NCI-H2029 treated with DMSO at 0.1 percent for 48 hours (cell line): ENCODE measurements around the gene GPR146.
"Not testable (repeated sequence)": the region's sequence is repeated elsewhere in the genome, so short reads cannot be mapped to it uniquely, and the experiment has no call there.

ENCODE experiments used
- DNase-seq: peaks from one replicate; lab custom pipeline; 2025; lab: John Stamatoyannopoulos, UW

GPR146 gene, protein sequence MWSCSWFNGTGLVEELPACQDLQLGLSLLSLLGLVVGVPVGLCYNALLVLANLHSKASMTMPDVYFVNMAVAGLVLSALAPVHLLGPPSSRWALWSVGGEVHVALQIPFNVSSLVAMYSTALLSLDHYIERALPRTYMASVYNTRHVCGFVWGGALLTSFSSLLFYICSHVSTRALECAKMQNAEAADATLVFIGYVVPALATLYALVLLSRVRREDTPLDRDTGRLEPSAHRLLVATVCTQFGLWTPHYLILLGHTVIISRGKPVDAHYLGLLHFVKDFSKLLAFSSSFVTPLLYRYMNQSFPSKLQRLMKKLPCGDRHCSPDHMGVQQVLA

GRCh38 chr7:1044189-1045068 lies at the start of gene GPR146:
GPR146 (plus strand) TSS chr7:1044546; CDS start chr7:1057516, 12,970 bp downstream.
- peak; percentile 56 for DNase-seq

DNA sequence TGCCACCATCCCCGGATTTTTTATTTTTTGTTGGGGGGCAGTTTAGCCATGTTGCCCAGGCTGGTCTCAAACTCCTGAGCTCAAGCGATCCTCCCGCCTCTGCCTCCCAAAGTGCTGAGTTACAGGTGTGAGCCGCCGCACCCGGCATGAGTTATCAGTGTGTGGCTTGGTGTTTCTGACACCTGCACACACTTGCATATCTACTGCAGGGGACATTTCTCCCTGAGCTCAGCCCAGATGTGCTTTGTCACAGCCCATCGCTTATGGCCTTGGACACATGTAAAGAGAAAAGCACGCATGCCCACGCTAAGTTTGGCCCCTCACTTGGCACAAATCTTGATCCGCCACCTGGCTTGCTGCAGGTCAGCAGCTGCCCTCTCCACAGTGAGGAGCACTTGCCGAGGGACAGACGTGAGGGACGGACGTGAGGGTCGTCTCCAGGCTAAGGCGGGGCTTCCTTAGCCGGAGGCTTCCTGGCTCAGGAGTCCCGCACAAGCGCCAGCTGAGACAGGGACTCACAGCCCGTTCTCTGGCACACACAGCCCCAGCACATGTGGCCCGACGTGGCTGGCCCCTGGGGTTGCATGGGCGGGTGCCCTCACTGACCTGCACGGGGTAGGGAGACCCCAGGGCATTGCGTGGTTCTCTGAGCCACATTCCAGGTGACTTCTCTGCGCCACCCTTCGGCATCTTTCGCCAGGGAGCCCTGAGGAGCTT lies 49.6 kb upstream of the GPR146 start:
- DNase-seq = no peak

- DNase-seq = no peak
Measured at GRCh38 chr7:995571-995970, 48.8 kb upstream of the GPR146 start.

- no peak for DNase-seq
Measured at GRCh38 chr7:996079-996872, 48.1 kb upstream of the GPR146 start.

GRCh38 chr7:997404-998395 lies 46.6 kb upstream of the GPR146 start:
- no peak for DNase-seq

GRCh38 chr7:999149-999879 lies 45.0 kb upstream of the GPR146 start:
- DNase-seq = no peak

DNA sequence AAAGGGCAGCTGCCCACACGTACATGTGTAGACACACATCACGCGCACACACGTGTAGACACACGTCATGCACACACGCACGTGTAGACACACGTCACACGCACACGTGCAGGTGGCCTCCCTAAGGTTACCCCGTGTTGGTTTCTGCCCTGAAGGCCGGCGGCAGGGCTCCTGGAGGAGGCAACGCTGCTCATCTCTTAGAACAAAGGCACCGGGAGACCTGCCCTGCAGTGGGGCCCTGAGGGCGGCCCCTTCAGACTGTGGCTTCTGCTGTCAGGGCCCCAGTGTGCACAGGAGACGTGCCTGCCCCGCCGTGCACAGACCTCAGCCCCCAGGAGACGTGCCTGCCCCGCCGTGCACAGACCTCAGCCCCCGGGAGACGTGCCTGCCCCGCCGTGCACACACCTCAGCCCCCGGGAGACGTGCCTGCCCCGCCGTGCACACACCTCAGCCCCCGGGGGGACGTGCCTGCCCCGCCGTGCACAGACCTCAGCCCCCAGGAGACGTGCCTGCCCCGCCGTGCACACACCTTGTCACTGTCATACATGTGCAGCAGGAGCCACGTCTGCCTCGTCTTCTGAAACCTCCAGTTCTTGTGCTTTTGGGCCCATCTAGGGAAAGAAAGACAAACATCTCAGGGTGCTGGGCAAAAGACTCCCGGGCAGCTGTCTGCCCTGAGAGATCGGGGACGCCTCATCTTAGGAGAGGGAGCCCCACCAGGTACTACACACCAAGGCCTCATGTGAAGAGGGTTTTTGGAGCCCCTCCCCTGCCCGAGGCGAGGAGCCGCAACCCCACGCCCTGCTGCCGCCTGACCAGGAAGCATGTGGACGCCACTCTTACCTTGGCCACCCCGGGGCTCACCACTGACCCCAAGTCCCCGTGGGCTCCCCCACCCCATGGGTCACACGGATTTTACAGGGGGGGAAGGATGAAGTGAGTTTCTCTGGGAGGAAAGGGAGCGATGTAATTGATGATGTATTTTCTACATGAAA lies 44.1 kb upstream of the GPR146 start:
- DNase-seq = no peak

GRCh38 chr7:1001069-1001770 lies 43.1 kb upstream of the GPR146 start:
- DNase-seq = not testable (repeated sequence)

DNA sequence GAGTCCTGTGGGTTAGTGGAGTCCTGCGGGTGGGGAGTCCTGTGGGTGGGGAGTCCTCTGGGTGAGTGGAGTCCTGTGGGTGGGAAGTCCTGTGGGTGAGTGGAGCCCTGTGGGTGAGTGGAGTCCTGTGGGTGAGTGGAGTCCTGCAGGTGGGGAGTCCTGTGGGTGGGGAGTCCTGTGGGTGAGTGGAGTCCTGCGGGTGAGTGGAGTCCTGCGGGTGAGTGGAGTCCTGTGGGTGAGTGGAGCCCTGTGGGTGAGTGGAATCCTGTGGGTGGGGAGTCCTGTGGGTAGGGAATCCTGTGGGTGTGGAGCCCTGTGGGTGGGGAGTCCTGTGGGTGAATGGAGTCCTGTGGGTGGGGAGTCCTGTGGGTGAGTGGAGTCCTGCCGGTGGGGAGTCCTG lies 42.3 kb upstream of the GPR146 start:
- DNase-seq = not testable (repeated sequence)

GRCh38 chr7:1002445-1002844 lies 41.9 kb upstream of the GPR146 start:
- not testable (repeated sequence) for DNase-seq

GRCh38 chr7:1004018-1004852 lies 40.1 kb upstream of the GPR146 start:
- no peak for DNase-seq

- no peak for DNase-seq
Measured at GRCh38 chr7:1005303-1005702, 39.0 kb upstream of the GPR146 start.

DNA sequence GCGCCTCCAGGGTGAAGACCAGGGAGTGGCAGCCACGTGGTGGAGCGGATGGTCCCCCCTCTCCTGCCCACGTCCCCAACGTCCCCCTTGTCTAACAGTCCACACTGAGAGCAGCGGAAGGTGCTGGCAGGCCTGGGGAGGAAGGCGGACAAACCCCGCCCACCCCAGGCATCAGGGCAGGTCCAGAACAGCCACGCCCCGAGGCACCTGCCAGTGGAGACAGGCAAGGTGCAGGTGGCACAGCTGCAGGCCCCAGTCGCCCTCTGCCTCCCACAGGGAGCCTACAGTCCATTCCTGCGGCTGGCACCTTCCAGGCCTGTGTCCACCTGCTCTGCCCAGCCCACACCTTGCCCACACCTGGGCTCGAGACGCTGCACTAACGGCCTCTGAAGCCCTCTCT lies 36.4 kb upstream of the GPR146 start:
- DNase-seq = no peak

DNA sequence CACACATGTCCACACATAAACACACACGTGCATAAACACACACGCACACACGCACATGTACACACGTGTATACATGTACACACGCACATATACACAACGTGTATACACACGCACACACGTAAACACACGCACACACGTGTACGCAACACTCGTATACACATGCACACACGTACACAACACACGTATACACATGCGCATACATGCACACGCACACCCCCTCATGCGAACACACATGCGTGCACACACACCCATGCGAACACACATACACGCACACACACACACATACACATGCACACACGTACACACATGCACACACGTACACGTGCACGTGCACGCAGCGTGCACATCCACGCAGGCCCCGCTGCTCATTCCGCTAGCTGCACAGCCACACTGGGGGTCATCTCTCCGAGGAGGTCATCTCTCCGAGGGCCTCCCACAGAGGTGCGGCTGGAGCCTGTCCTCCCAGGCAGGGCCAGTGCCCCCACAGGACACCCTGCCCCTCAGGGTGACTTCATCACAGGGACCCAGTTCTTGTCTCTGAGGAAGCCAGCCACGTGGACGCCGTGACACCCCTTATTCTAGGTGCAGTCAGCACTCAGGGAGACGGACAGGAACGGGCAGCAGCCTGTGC lies 35.5 kb upstream of the GPR146 start:
- no peak for DNase-seq

GRCh38 chr7:1009747-1010146 lies 34.6 kb upstream of the GPR146 start:
- DNase-seq = no peak

DNA sequence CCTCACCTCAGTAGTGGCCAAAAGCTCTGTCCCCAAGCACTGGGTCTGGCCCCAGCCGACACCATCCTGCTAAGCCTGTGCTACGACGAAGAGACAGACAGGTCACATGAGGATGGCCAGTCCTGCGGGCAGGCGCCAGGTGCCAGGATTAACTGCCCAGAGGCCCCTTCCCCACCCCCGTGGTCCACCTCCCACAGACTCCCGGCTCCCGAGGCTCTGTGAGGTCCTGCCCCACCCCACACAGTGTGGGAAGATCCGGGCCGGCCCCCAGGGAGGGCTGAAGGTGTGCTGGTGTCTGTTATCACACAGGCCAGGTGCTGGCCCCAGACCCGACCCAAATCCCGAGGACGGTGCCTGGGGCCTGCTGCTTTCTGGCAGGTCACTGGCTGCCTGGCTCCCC lies 34.1 kb upstream of the GPR146 start:
- DNase-seq = no peak
